ENCODE data around the gene ZNF761. TPM values are rescaled to one million over a fixed set of nuclear protein-coding genes. Genes with fewer than 3 reads are reported as not detected.

ZNF761 gene
- total and polyA plus RNA-seq, 2 of the 13 experiments (the other 11 are each of a cell fraction or from before 2014, with no cell fraction given): 11.6 to 16.2 TPM

DNA sequence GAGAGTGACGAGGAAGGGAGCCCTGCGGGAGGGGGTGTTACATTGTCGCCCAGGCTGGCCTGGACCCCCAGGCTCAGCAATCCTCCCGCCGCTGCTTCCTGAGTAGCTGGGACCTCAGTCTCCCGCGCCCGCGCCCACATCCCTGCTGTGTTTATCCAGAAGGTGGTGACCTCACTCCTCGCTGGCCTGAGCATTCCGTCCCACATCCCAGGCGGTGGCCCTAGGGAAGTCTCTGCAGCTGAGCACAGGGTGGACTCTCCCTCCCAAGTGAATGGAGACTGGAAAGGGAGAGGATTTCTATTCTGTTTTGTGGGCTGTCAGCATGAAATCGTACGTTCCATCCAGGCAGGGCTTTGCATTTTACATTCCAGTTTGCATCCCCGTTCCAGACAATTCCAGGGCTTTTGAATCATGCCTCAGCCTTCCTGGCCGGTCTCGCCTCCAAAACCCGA, 37.2 kb upstream of the ZNF761 start (continued):
- TF ChIP-seq, protein P1, sequence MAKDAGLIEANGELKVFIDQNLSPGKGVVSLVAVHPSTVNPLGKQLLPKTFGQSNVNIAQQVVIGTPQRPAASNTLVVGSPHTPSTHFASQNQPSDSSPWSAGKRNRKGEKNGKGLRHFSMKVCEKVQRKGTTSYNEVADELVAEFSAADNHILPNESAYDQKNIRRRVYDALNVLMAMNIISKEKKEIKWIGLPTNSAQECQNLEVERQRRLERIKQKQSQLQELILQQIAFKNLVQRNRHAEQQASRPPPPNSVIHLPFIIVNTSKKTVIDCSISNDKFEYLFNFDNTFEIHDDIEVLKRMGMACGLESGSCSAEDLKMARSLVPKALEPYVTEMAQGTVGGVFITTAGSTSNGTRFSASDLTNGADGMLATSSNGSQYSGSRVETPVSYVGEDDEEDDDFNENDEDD (CRISPR knock-in tag; IDR thresholded peaks at IDR 0.05; ENCODE audit: borderline replicate concordance): peak; percentile 1; the same call in 1 of the 2 replicates
- TF ChIP-seq CHD2 (IDR thresholded peaks at IDR 0.05; ENCODE audit: low read depth, low read length): no peak
- no peak for TF ChIP-seq DNMT1 (CRISPR knock-in tag; IDR thresholded peaks at IDR 0.05)
- no peak for TF ChIP-seq ZNF576 (CRISPR knock-in tag; IDR thresholded peaks at IDR 0.05)
- TF ChIP-seq TBX3 (IDR thresholded peaks at IDR 0.05; ENCODE audit: borderline replicate concordance): no peak
- no peak for TF ChIP-seq GRHL1 (CRISPR knock-in tag; conservative IDR thresholded peaks at IDR 0.05)
- no peak for TF ChIP-seq ZNF589 (CRISPR knock-in tag; conservative IDR thresholded peaks at IDR 0.05)
- TF ChIP-seq ZSCAN21 (CRISPR knock-in tag; IDR thresholded peaks at IDR 0.05; ENCODE audit: borderline replicate concordance): no peak
- no peak for TF ChIP-seq FLYWCH1 (CRISPR knock-in tag; IDR thresholded peaks at IDR 0.05)
- TF ChIP-seq ZMYM2 (CRISPR knock-in tag; IDR thresholded peaks at IDR 0.05): no peak
- TF ChIP-seq, protein P2, sequence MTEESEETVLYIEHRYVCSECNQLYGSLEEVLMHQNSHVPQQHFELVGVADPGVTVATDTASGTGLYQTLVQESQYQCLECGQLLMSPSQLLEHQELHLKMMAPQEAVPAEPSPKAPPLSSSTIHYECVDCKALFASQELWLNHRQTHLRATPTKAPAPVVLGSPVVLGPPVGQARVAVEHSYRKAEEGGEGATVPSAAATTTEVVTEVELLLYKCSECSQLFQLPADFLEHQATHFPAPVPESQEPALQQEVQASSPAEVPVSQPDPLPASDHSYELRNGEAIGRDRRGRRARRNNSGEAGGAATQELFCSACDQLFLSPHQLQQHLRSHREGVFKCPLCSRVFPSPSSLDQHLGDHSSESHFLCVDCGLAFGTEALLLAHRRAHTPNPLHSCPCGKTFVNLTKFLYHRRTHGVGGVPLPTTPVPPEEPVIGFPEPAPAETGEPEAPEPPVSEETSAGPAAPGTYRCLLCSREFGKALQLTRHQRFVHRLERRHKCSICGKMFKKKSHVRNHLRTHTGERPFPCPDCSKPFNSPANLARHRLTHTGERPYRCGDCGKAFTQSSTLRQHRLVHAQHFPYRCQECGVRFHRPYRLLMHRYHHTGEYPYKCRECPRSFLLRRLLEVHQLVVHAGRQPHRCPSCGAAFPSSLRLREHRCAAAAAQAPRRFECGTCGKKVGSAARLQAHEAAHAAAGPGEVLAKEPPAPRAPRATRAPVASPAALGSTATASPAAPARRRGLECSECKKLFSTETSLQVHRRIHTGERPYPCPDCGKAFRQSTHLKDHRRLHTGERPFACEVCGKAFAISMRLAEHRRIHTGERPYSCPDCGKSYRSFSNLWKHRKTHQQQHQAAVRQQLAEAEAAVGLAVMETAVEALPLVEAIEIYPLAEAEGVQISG (CRISPR knock-in tag; IDR thresholded peaks at IDR 0.05): no peak
- no peak for TF ChIP-seq REL (CRISPR knock-in tag; conservative IDR thresholded peaks at IDR 0.05)
- TF ChIP-seq ZNF660 (CRISPR knock-in tag; IDR thresholded peaks at IDR 0.05; ENCODE audit: borderline replicate concordance, low read depth): no peak
- TF ChIP-seq ZNF557 (CRISPR knock-in tag; IDR thresholded peaks at IDR 0.05): 0 out of 2 replicates have a peak, but pooled peaks have one; percentile 49
- TF ChIP-seq, protein P3, sequence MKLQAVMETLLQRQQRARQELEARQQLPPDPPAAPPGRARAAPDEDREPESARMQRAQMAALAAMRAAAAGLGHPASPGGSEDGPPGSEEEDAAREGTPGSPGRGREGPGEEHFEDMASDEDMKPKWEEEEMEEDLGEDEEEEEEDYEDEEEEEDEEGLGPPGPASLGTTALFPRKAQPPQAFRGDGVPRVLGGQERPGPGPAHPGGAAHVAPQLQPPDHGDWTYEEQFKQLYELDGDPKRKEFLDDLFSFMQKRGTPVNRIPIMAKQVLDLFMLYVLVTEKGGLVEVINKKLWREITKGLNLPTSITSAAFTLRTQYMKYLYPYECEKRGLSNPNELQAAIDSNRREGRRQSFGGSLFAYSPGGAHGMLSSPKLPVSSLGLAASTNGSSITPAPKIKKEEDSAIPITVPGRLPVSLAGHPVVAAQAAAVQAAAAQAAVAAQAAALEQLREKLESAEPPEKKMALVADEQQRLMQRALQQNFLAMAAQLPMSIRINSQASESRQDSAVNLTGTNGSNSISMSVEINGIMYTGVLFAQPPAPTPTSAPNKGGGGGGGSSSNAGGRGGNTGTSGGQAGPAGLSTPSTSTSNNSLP (IDR thresholded peaks at IDR 0.05; ENCODE audit: low read depth, low read length): no peak
- TF ChIP-seq ZNF644 (CRISPR knock-in tag; IDR thresholded peaks at IDR 0.05; ENCODE audit: low read depth): no peak
- TF ChIP-seq, protein P4, sequence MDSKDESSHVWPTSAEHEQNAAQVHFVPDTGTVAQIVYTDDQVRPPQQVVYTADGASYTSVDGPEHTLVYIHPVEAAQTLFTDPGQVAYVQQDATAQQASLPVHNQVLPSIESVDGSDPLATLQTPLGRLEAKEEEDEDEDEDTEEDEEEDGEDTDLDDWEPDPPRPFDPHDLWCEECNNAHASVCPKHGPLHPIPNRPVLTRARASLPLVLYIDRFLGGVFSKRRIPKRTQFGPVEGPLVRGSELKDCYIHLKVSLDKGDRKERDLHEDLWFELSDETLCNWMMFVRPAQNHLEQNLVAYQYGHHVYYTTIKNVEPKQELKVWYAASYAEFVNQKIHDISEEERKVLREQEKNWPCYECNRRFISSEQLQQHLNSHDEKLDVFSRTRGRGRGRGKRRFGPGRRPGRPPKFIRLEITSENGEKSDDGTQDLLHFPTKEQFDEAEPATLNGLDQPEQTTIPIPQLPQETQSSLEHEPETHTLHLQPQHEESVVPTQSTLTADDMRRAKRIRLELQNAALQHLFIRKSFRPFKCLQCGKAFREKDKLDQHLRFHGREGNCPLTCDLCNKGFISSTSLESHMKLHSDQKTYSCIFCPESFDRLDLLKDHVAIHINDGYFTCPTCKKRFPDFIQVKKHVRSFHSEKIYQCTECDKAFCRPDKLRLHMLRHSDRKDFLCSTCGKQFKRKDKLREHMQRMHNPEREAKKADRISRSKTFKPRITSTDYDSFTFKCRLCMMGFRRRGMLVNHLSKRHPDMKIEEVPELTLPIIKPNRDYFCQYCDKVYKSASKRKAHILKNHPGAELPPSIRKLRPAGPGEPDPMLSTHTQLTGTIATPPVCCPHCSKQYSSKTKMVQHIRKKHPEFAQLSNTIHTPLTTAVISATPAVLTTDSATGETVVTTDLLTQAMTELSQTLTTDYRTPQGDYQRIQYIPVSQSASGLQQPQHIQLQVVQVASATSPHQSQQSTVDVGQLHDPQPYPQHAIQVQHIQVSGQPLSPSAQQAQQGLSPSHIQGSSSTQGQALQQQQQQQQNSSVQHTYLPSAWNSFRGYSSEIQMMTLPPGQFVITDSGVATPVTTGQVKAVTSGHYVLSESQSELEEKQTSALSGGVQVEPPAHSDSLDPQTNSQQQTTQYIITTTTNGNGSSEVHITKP (CRISPR knock-in tag; IDR thresholded peaks at IDR 0.05; ENCODE audit: low read depth): no peak
- TF ChIP-seq ZNF160 (CRISPR knock-in tag; IDR thresholded peaks at IDR 0.05): no peak

Measured in HepG2 (cell line).